ENCODE data around the gene MAP2K5. TPM values are rescaled to one million over a fixed set of nuclear protein-coding genes. Genes with fewer than 3 reads are reported as not detected.
"Not testable (repeated sequence)": the region's sequence is repeated elsewhere in the genome, so short reads cannot be mapped to it uniquely, and the experiment has no call there.

Gene MAP2K5
- total RNA-seq, 2 donors from 2014 or later, result 36.2 to 37.8 TPM

DNA sequence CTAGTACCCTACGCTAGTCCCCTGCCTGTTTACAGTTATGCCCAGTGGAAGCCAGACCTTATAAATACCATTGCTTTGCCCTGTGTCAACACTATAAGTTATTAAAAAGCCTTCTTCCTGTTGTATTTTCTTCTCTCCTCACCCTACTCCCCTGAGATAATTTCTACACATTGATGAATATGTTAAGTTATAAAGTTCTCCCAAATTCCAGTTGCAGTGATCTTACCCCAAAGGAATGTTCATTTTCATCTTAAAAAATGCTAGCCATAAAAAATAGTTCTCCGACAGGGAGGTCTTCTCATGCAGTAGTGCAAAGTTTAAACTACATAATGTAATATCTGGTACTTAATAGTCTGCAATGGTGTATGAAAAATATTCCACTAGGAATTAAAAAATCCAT, 58.6 kb downstream of the MAP2K5 start:
- Mint-ChIP-seq H3K4me1 (ENCODE audit: low read depth) (no peaks in the 10 kb centered on the region), H3K27ac (no peak overlapping the region), H3K9me3 (no peaks in the 10 kb centered on the region), H3K4me3 (no peak overlapping the region), H3K27me3 (ENCODE audit: low read depth) (no peaks in the 10 kb centered on the region), H3K36me3 (ENCODE audit: insufficient read depth in 2 of 2) (peaks cover 0 to 6% of the 10 kb centered on the region in 2 donors)
- DNase-seq (no peak), ATAC-seq (replicated peaks in 1 of 2) (no peak)

GRCh38 chr15:67603063-67603462, 60.6 kb downstream of the MAP2K5 start:
- H3K4me3 Mint-ChIP-seq, result no peak overlapping the region
- peaks cover 0 to 3% of the 10 kb centered on the region in 2 donors for H3K36me3 Mint-ChIP-seq (ENCODE audit: insufficient read depth in 2 of 2)
- no peak for DNase-seq
- no peaks in the 10 kb centered on the region for H3K9me3 Mint-ChIP-seq
- H3K27me3 Mint-ChIP-seq (ENCODE audit: low read depth), result no peaks in the 10 kb centered on the region
- ATAC-seq (replicated peaks in 1 of 2), result no peak
- H3K4me1 Mint-ChIP-seq (ENCODE audit: low read depth), result no peaks in the 10 kb centered on the region
- no peak overlapping the region for H3K27ac Mint-ChIP-seq

DNA sequence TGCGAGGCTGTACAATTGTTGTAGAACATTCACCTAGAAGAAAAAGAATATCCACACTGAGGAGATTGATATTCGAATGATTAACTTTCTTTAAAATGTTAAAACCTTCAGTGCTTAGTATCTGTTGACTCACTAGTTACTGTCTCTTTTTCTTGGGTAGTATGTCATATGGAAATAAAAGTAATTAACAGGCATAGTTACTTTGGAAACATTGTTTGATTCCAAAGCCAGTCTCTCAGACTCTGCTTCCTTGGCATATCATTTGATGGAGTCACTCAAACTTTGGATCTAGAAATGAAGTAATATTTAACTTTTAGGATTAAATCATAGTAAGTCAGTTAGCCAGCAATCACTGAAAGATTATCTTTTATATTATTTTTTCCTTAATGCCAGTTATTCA, 63.4 kb downstream of the MAP2K5 start:
- H3K9me3 Mint-ChIP-seq, result no peaks in the 10 kb centered on the region
- H3K4me1 Mint-ChIP-seq (ENCODE audit: low read depth), result no peaks in the 10 kb centered on the region
- peaks cover 0 to 3% of the 10 kb centered on the region in 2 donors for H3K36me3 Mint-ChIP-seq (ENCODE audit: insufficient read depth in 2 of 2)
- H3K27ac Mint-ChIP-seq, result no peak overlapping the region
- DNase-seq, result no peak
- no peak overlapping the region for H3K4me3 Mint-ChIP-seq
- no peaks in the 10 kb centered on the region for H3K27me3 Mint-ChIP-seq (ENCODE audit: low read depth)
- ATAC-seq (replicated peaks in 1 of 2), result no peak

- H3K36me3 Mint-ChIP-seq (ENCODE audit: insufficient read depth in 2 of 2), result peaks cover 0 to 2% of the 10 kb centered on the region in 2 donors
- no peak for ATAC-seq (replicated peaks in 1 of 2)
- no peaks in the 10 kb centered on the region for H3K9me3 Mint-ChIP-seq
- no peak for DNase-seq
- H3K27me3 Mint-ChIP-seq (ENCODE audit: low read depth), result no peaks in the 10 kb centered on the region
- H3K4me3 Mint-ChIP-seq, result no peak overlapping the region
- no peaks in the 10 kb centered on the region for H3K4me1 Mint-ChIP-seq (ENCODE audit: low read depth)
- H3K27ac Mint-ChIP-seq, result no peak overlapping the region
Measured at GRCh38 chr15:67606742-67607141, 64.2 kb downstream of the MAP2K5 start.

DNA sequence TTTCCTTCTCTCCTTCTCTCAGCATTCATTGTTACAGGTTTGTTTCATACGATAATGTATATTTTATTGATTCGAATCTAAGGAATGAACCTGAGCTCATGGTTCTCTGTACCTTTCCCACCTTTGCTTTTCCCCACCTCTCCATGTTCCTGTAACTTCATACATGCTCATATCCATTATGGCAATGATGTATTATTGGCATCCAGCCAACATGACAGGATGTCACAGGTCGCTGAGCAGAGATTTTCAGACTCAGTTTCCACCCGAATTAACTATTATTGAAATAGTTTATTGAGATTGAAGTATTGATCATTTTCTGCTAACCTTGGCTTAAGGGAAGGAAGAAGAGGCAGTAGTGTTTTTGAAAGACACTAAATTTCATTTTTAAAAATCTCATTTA, 64.8 kb downstream of the MAP2K5 start:
- H3K36me3 Mint-ChIP-seq (ENCODE audit: insufficient read depth in 2 of 2), result no peaks in the 10 kb centered on the region
- ATAC-seq (replicated peaks in 1 of 2) (no peak), DNase-seq (no peak)
- no peaks in the 10 kb centered on the region for H3K4me1 Mint-ChIP-seq (ENCODE audit: low read depth)
- H3K9me3 Mint-ChIP-seq, result no peaks in the 10 kb centered on the region
- H3K4me3 Mint-ChIP-seq, result no peak overlapping the region
- H3K27me3 Mint-ChIP-seq (ENCODE audit: low read depth), result no peaks in the 10 kb centered on the region
- no peak overlapping the region for H3K27ac Mint-ChIP-seq

DNA sequence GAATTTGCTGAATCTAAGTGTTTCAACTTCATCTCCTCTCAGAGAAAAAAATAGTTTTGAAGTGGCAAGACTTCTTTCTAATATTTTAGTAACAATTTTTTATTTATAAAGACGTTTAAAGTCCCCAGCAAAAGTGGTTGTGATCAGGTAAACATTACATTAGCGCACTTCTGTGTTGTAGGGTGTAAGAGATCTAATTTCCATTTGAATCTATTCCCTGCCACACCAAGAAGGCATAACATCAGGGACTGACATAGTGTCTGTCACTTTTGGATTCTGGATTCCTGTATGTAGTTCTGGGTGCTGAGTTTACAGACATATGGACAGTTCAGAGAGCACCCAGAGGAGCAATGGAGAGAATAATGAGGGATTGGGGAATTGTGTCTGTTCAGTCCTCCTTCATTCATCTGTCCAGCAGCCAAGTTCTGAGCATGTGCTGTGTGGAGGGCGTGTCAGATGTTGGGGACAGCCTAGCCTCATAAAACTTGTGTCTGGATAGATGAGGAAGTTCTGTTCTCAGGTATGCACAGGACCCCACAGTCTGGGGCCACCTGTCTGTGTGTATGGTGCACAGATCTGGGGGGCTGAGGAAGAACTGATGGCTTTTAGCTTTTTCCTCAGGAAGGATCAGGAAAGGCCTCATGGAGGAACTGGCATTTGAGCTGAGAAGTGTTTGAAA, 65.6 kb downstream of the MAP2K5 start:
- ATAC-seq (replicated peaks in 1 of 2), result no peak
- H3K4me3 Mint-ChIP-seq, result no peak overlapping the region
- no peaks in the 10 kb centered on the region for H3K36me3 Mint-ChIP-seq (ENCODE audit: insufficient read depth in 2 of 2)
- H3K27me3 Mint-ChIP-seq (ENCODE audit: low read depth), result no peaks in the 10 kb centered on the region
- no peak for DNase-seq
- H3K9me3 Mint-ChIP-seq, result no peaks in the 10 kb centered on the region
- H3K4me1 Mint-ChIP-seq (ENCODE audit: low read depth), result no peaks in the 10 kb centered on the region
- no peak overlapping the region for H3K27ac Mint-ChIP-seq

- no peak for DNase-seq
- ATAC-seq (replicated peaks in 1 of 2), result no peak
- Mint-ChIP-seq H3K27ac (no peak overlapping the region), H3K4me1 (ENCODE audit: low read depth) (no peaks in the 10 kb centered on the region), H3K9me3 (no peaks in the 10 kb centered on the region), H3K4me3 (no peak overlapping the region), H3K36me3 (ENCODE audit: insufficient read depth in 2 of 2) (no peaks in the 10 kb centered on the region), H3K27me3 (ENCODE audit: low read depth) (no peaks in the 10 kb centered on the region)
Measured at GRCh38 chr15:67608638-67608959, 66.1 kb downstream of the MAP2K5 start.

- no peak for ATAC-seq (replicated peaks in 1 of 2)
- H3K4me3 Mint-ChIP-seq, result no peak overlapping the region
- H3K9me3 Mint-ChIP-seq, result no peaks in the 10 kb centered on the region
- no peaks in the 10 kb centered on the region for H3K4me1 Mint-ChIP-seq (ENCODE audit: low read depth)
- peak overlapping the region; percentile 56 for H3K27ac Mint-ChIP-seq
- DNase-seq, result no peak
- no peaks in the 10 kb centered on the region for H3K27me3 Mint-ChIP-seq (ENCODE audit: low read depth)
- H3K36me3 Mint-ChIP-seq (ENCODE audit: insufficient read depth in 2 of 2), result no peaks in the 10 kb centered on the region
Measured at GRCh38 chr15:67611370-67612369, 69.2 kb downstream of the MAP2K5 start.

DNA sequence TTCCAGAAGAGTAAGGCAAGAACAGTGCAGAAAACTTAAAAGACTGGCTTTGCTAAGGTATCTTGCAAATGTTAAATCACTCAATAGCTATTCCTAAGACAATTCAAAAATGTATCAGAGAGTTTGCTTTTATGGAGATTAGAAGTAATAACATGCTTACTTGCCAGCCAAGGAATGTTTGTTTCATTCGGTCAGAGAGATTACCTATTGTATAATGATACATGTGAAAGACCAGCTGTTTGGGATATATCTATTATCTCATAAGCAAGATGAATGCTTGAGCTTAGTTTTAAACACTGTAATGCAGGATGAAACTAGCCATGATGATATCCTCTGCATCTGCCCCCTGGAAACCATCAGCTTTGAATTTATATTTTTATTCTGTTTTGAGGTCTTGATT, 70.7 kb downstream of the MAP2K5 start:
- DNase-seq, result no peak
- H3K4me1 Mint-ChIP-seq (ENCODE audit: low read depth), result no peaks in the 10 kb centered on the region
- H3K27ac Mint-ChIP-seq, result no peak overlapping the region
- no peaks in the 10 kb centered on the region for H3K27me3 Mint-ChIP-seq (ENCODE audit: low read depth)
- H3K36me3 Mint-ChIP-seq (ENCODE audit: insufficient read depth in 2 of 2), result no peaks in the 10 kb centered on the region
- H3K9me3 Mint-ChIP-seq, result no peaks in the 10 kb centered on the region
- no peak overlapping the region for H3K4me3 Mint-ChIP-seq
- ATAC-seq (replicated peaks in 1 of 2), result no peak

- Mint-ChIP-seq H3K27me3 (ENCODE audit: low read depth) (no peaks in the 10 kb centered on the region), H3K4me1 (ENCODE audit: low read depth) (no peaks in the 10 kb centered on the region), H3K36me3 (ENCODE audit: insufficient read depth in 2 of 2) (no peaks in the 10 kb centered on the region), H3K27ac (no peak overlapping the region), H3K9me3 (no peaks in the 10 kb centered on the region), H3K4me3 (no peak overlapping the region)
- DNase-seq (no peak), ATAC-seq (replicated peaks in 1 of 2) (no peak)
Measured at GRCh38 chr15:67613708-67614107, 71.2 kb downstream of the MAP2K5 start.

DNA sequence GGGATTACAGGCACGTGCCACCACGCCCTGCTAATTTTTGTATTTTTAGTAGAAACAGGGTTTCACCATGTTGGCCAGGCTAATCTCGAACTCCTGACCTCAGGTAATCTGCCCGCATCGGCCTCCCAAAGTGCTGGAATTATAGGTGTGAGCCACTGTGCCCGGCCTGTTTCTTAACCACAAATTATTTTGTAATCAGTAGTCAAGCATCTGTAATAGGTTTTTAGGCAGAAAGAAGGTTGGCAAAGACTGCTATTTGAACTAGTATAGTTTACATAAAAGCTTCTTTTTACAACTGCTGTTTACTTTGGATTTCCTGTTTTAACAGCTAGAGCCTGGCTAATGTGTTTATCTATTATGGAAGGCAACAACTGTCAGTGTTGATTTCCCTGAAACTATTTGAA, 72.6 kb downstream of the MAP2K5 start:
- not testable (repeated sequence) for H3K4me3 Mint-ChIP-seq; H3K36me3 Mint-ChIP-seq (ENCODE audit: insufficient read depth in 2 of 2); H3K27ac Mint-ChIP-seq; ATAC-seq (replicated peaks in 1 of 2); H3K9me3 Mint-ChIP-seq; H3K4me1 Mint-ChIP-seq (ENCODE audit: low read depth); DNase-seq; H3K27me3 Mint-ChIP-seq (ENCODE audit: low read depth)

- Mint-ChIP-seq H3K4me1 (ENCODE audit: low read depth) (no peaks in the 10 kb centered on the region), H3K9me3 (no peaks in the 10 kb centered on the region), H3K36me3 (ENCODE audit: insufficient read depth in 2 of 2) (peaks cover 0 to 5% of the 10 kb centered on the region in 2 donors), H3K4me3 (no peak overlapping the region), H3K27me3 (ENCODE audit: low read depth) (no peaks in the 10 kb centered on the region), H3K27ac (no peak overlapping the region)
- ATAC-seq (replicated peaks in 1 of 2) (no peak), DNase-seq (no peak)
Measured at GRCh38 chr15:67618297-67618696, 75.8 kb downstream of the MAP2K5 start.

DNA sequence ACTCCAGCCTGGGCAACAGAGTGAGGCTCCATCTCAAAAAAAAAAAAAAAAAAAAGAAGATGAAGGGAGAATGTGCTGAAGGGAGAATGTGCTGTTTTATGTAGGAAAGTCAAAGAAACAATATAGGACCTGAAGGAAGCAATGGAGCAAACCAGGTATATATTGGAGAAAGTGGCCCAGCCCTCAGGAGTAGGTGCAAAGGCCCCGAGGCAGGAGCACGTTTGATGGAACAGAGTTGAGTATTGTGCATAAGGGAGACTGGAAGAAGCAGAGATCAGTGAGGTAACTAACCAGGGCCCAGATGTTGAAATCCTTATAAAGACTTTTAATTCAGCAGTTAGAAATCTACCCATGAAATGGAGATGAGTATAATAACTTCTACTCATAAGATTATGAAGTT, 79.6 kb downstream of the MAP2K5 start:
- no peaks in the 10 kb centered on the region for H3K4me1 Mint-ChIP-seq (ENCODE audit: low read depth)
- H3K27me3 Mint-ChIP-seq (ENCODE audit: low read depth), result no peaks in the 10 kb centered on the region
- no peak overlapping the region for H3K4me3 Mint-ChIP-seq
- H3K27ac Mint-ChIP-seq, result no peak overlapping the region
- DNase-seq (no peak), ATAC-seq (replicated peaks in 1 of 2) (no peak)
- H3K9me3 Mint-ChIP-seq, result no peaks in the 10 kb centered on the region
- H3K36me3 Mint-ChIP-seq (ENCODE audit: insufficient read depth in 2 of 2), result peaks cover 0 to 5% of the 10 kb centered on the region in 2 donors

Data from activated T-cell treated with anti-CD3 and anti-CD28 coated beads, Interleukin-2, amount 50 U/mL, for 72 hours (primary cell).